Activated naive CD8-positive, alpha-beta T cell treated with anti-CD3 and anti-CD28 coated beads, Interleukin-2, amount 10 ng/mL, durations not matched to agents 7 days and 5 days (primary cell): ENCODE results near the gene ZNF784. TPM values are rescaled to one million over a fixed set of nuclear protein-coding genes. Genes with fewer than 3 reads are reported as not detected.

Experiments used
- ATAC-seq: fragments of 150-1000 bp; cut with Tn5 transposase; one replicate; pipeline ENCODE4 v1.10.0; 2021; ENCODE audit warnings: low read depth, moderate library complexity
- POLR2A ChIA-PET: fragments of 350-600 bp; sonication (Branson Sonifier 250); formaldehyde crosslinking; loops from one replicate; lab custom pipeline; 2021; ENCODE audit warnings: antibody characterized with exemption; lab: Charles Lee
- DNase-seq: peaks from one replicate; pipeline ENCODE4 v3.0.0; 2021
- H3K27ac Mint-ChIP-seq: one replicate; pipeline ENCODE4 v1.8.0; 2022; ENCODE audit warnings: mild to moderate bottlenecking, mixed read lengths
- H3K27me3 Mint-ChIP-seq: one replicate; pipeline ENCODE4 v1.8.0; 2022; ENCODE audit warnings: mild to moderate bottlenecking, moderate library complexity, mixed read lengths
- H3K36me3 Mint-ChIP-seq: one replicate; pipeline ENCODE4 v1.8.0; 2021; ENCODE audit warnings: mild to moderate bottlenecking, mixed read lengths
- H3K4me1 Mint-ChIP-seq: one replicate; pipeline ENCODE4 v1.8.0; 2021; ENCODE audit warnings: mixed read lengths
- H3K4me3 Mint-ChIP-seq: one replicate; pipeline ENCODE4 v1.8.0; 2022; ENCODE audit warnings: mild to moderate bottlenecking, moderate library complexity, mixed read lengths
- H3K9me3 Mint-ChIP-seq: one replicate; pipeline ENCODE4 v1.8.0; 2021; ENCODE audit warnings: mixed read lengths
- total RNA-seq, 2 experiments: library from RNA; stranded (reverse); gene quantifications; one replicate each; pipeline ENCODE4 v1.2.3, GENCODE V29; 2021

Gene ZNF784
- total RNA-seq, 2 experiments from 2014 or later, result 6.3 to 7.6 TPM

- Mint-ChIP-seq H3K36me3 (peaks cover 21% of the 10 kb centered on the region), H3K4me3 (peak overlapping the region; percentile 100), H3K4me1 (peaks cover 44% of the 10 kb centered on the region), H3K27ac (peak overlapping the region; percentile 100), H3K27me3 (no peaks in the 10 kb centered on the region), H3K9me3 (no peaks in the 10 kb centered on the region)
- ATAC-seq (no peak), DNase-seq (no peak)
- POLR2A ChIA-PET, result interaction anchor here (0.9 to 3.8 kb wide), 4 partner anchors 11 to 38 kb away, joined by 3 to 13 read pairs (median 4); partner anchors contain the start of genes FIZ1, U2AF2 and ZNF784
Observed at GRCh38 chr19:55636723-55637122, 12.4 kb upstream of the ZNF784 start.

- Mint-ChIP-seq H3K27me3 (peaks cover 3% of the 10 kb centered on the region), H3K36me3 (peaks cover 21% of the 10 kb centered on the region), H3K4me1 (peaks cover 45% of the 10 kb centered on the region), H3K4me3 (peak overlapping the region; percentile 100), H3K9me3 (no peaks in the 10 kb centered on the region), H3K27ac (peak overlapping the region; percentile 100)
- POLR2A ChIA-PET, result interaction anchor here (0.9 to 3.8 kb wide), 4 partner anchors 11 to 160 kb away, joined by 4 to 13 read pairs (median 12); partner anchors contain the start of genes CCDC106, FIZ1, ZNF628 and ZNF784
- ATAC-seq (no peak), DNase-seq (no peak)
Observed at GRCh38 chr19:55635856-55636440, 11.6 kb upstream of the ZNF784 start.

- peak overlapping the region; percentile 100 for H3K27ac Mint-ChIP-seq
- peaks cover 7% of the 10 kb centered on the region for H3K27me3 Mint-ChIP-seq
- peaks cover 43% of the 10 kb centered on the region for H3K4me1 Mint-ChIP-seq
- peaks cover 21% of the 10 kb centered on the region for H3K36me3 Mint-ChIP-seq
- H3K9me3 Mint-ChIP-seq, result no peaks in the 10 kb centered on the region
- DNase-seq, result no peak
- ATAC-seq, result no peak
- POLR2A ChIA-PET, result interaction anchor here (0.8 to 3.8 kb wide), 10 partner anchors 8 to 214 kb away, joined by 3 to 13 read pairs (median 7); partner anchors contain the start of genes CCDC106, FIZ1, ZNF581 and ZNF628
- peak overlapping the region; percentile 100 for H3K4me3 Mint-ChIP-seq
Observed at GRCh38 chr19:55635334-55635717, 11.0 kb upstream of the ZNF784 start.

DNA sequence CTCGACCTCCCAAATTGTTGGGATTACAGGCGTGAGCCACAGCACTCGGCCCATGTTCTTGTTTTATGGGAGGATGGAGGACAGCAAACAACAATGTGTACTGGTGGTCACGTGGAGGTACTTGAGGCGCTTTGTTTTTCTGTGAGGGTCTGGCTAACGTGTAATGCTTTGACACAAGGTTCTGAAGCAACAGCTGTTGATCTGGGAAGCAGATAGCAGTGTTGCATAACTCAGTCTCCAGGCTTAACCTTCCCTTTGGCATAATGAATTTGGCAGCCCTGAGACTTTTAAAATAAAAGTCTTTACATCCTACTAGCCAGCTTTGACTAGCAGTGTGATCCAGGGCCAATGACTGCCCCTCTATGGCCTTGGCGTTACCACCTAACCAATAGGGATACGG lies 9.5 kb upstream of the ZNF784 start:
- no peak for ATAC-seq

DNA sequence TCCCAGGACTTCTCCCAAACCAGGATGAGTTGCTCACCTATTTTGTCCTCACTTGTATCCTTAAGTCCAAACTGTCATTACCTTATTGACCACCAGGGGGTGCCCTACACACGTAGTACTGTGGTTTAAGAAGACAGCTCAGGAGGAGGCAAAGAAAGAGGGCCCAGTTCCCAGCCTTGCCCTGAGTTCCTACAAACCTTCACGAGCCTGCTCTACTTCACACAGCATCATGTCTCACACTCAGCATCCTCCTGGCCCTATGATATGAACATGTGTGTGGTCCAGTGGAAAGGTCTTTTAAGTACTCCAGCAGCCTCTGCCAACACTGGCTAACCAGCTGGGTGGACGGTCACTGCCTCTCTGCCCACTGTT lies 8.1 kb upstream of the ZNF784 start:
- ATAC-seq (peak; percentile 40), DNase-seq (no peak)
- H3K9me3 Mint-ChIP-seq, result no peaks in the 10 kb centered on the region
- H3K36me3 Mint-ChIP-seq, result peaks cover 13% of the 10 kb centered on the region
- H3K27ac Mint-ChIP-seq, result peak overlapping the region; percentile 5
- peaks cover 36% of the 10 kb centered on the region for H3K4me1 Mint-ChIP-seq
- no peak overlapping the region for H3K4me3 Mint-ChIP-seq
- H3K27me3 Mint-ChIP-seq, result peaks cover 23% of the 10 kb centered on the region
- POLR2A ChIA-PET, result interaction anchor here (0.6 to 2.0 kb wide), 8 partner anchors 10 to 657 kb away, joined by 3 to 7 read pairs (median 6); partner anchors contain the start of genes CCDC106 and ZNF581

More for the DNA sequence above, 9.5 kb upstream of the ZNF784 start:
- Mint-ChIP-seq H3K27ac (peak overlapping the region; percentile 100), H3K36me3 (peaks cover 18% of the 10 kb centered on the region), H3K27me3 (peaks cover 12% of the 10 kb centered on the region), H3K4me1 (peaks cover 37% of the 10 kb centered on the region), H3K9me3 (no peaks in the 10 kb centered on the region), H3K4me3 (no peak overlapping the region)
- DNase-seq, result no peak
- POLR2A ChIA-PET, result interaction anchor here (0.7 to 3.8 kb wide), 13 partner anchors 9 to 175 kb away, joined by 3 to 13 read pairs (median 7); partner anchors contain the start of genes CCDC106, ZNF581, ZNF628 and ZNF784

GRCh38 chr19:55626350-55626749 lies 2.0 kb upstream of the ZNF784 start:
- POLR2A ChIA-PET, result interaction anchor here (1.2 to 4.3 kb wide), 4 partner anchors 17 to 150 kb away, joined by 5 to 49 read pairs (median 21); partner anchors contain the start of genes FIZ1, ZNF524, ZNF628 and ZNF865

GRCh38 chr19:55625004-55625326 lies 599 bp upstream of the ZNF784 start:
- peak overlapping the region; percentile 99 for H3K4me3 Mint-ChIP-seq
- H3K9me3 Mint-ChIP-seq, result peaks cover 1% of the 10 kb centered on the region
- H3K27ac Mint-ChIP-seq, result peak overlapping the region; percentile 99
- no peaks in the 10 kb centered on the region for H3K36me3 Mint-ChIP-seq
- ATAC-seq (no peak), DNase-seq (no peak)
- H3K4me1 Mint-ChIP-seq, result peaks cover 49% of the 10 kb centered on the region
- H3K27me3 Mint-ChIP-seq, result peaks cover 17% of the 10 kb centered on the region
- POLR2A ChIA-PET, result interaction anchor here (0.7 to 4.3 kb wide), 16 partner anchors 8 to 465 kb away, joined by 3 to 49 read pairs (median 4); partner anchors contain the start of genes FIZ1, ISOC2, KMT5C and U2AF2

More at GRCh38 chr19:55626350-55626749, 2.0 kb upstream of the ZNF784 start:
- ATAC-seq (peak; percentile 62), DNase-seq (no peak)
- Mint-ChIP-seq H3K36me3 (no peaks in the 10 kb centered on the region), H3K4me3 (peak overlapping the region; percentile 74), H3K9me3 (peaks cover 1% of the 10 kb centered on the region), H3K27me3 (peaks cover 22% of the 10 kb centered on the region), H3K4me1 (peaks cover 37% of the 10 kb centered on the region), H3K27ac (peak overlapping the region; percentile 75)

GRCh38 chr19:55623561-55623960 lies 805 bp downstream of the ZNF784 start:
- Mint-ChIP-seq H3K9me3 (peaks cover 1% of the 10 kb centered on the region), H3K27me3 (peaks cover 12% of the 10 kb centered on the region), H3K4me1 (peaks cover 55% of the 10 kb centered on the region), H3K4me3 (peak overlapping the region; percentile 99), H3K27ac (peak overlapping the region; percentile 99), H3K36me3 (peaks cover 4% of the 10 kb centered on the region)
- DNase-seq (no peak), ATAC-seq (no peak)
- POLR2A ChIA-PET, result interaction anchor here (4.3 kb wide), 1 partner anchor 25 kb away, joined by 49 read pairs; the partner anchor contains the start of genes FIZ1 and ZNF524

- no peak for DNase-seq
- POLR2A ChIA-PET, result interaction anchor here (4.3 kb wide), 1 partner anchor 24 kb away, joined by 49 read pairs; the partner anchor contains the start of genes FIZ1 and ZNF524
- Mint-ChIP-seq H3K36me3 (peaks cover 4% of the 10 kb centered on the region), H3K9me3 (peaks cover 1% of the 10 kb centered on the region), H3K27ac (peak overlapping the region; percentile 99), H3K4me1 (peaks cover 55% of the 10 kb centered on the region), H3K27me3 (peaks cover 7% of the 10 kb centered on the region), H3K4me3 (no peak overlapping the region)
- ATAC-seq, result no peak
Observed at GRCh38 chr19:55623130-55623529, 1.2 kb downstream of the ZNF784 start.

DNA sequence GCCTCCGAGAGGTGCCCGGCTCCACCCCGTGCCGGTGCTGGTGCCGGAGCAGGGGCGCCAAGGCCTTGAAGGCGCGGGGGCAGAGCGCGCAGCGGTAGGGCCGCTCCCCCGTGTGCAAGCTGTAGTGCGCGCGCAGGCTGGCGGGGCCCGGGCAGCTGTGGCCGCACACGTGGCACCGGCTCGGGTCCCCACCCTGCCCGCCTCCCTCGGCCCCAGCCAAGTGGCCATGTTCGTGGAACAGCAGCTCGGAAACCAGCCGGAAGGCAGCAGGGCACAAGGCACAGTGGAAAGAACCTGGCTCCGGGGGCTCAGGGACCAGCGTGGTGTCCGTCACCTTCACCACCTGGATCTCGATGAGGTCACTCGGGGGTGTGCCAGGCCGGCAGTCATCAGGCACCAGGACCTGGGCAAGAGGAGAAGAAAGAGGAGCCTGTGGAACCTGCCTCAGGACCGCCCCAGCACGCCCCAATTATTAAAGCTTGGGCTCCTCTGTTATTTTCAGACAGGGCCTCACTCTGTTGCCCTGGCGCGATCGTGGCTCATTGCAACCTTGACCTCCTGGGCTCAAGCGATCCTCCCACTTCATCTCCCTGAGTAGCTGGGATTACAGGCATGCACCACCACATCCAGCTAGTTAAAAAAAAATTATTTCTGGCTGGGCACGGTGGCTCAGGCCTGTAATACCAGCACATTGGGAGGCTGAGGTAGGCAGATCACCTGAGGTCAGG lies 2.0 kb downstream of the ZNF784 start:
- Mint-ChIP-seq H3K36me3 (peaks cover 9% of the 10 kb centered on the region), H3K27ac (no peak overlapping the region), H3K27me3 (peaks cover 2% of the 10 kb centered on the region), H3K4me1 (peaks cover 50% of the 10 kb centered on the region), H3K9me3 (peaks cover 1% of the 10 kb centered on the region), H3K4me3 (no peak overlapping the region)
- POLR2A ChIA-PET, result no interaction called here
- no peak for DNase-seq
- no peak for ATAC-seq

DNA sequence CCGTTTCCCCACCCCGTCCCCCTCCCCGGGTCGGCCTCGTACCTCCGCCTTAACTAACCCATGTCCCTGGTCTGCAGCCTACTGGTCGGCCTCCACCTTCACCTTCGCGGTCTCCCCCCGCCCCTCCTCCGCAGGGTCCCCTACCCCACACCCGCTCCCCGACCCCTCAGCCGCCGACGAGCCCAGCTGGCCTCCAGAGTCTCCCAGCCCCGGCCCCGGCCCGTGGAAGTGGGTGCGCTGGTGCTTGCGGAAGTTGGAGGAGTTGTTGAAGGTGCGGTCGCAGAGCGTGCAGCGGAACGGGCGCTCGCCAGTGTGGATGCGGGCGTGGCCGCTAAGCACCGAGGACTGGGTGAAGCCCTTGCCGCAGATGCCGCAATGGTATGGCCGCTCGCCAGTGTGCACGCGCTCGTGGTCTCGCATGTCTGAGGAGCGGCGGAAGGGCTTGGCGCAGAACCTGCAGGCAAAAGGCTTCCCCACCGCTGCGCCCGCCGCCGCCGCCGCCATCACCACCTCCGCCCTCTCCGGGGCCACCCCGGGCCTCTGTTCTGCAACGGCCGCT lies 2.6 kb downstream of the ZNF784 start:
- H3K4me1 Mint-ChIP-seq, result peaks cover 44% of the 10 kb centered on the region
- H3K4me3 Mint-ChIP-seq, result no peak overlapping the region
- peaks cover 1% of the 10 kb centered on the region for H3K9me3 Mint-ChIP-seq
- H3K27ac Mint-ChIP-seq, result no peak overlapping the region
- DNase-seq (no peak), ATAC-seq (no peak)
- H3K27me3 Mint-ChIP-seq, result no peaks in the 10 kb centered on the region
- POLR2A ChIA-PET, result interaction anchor here (1.8 kb wide), 1 partner anchor 16 kb away, joined by 12 read pairs; the partner anchor contains the start of gene ZNF865
- H3K36me3 Mint-ChIP-seq, result peaks cover 14% of the 10 kb centered on the region

DNA sequence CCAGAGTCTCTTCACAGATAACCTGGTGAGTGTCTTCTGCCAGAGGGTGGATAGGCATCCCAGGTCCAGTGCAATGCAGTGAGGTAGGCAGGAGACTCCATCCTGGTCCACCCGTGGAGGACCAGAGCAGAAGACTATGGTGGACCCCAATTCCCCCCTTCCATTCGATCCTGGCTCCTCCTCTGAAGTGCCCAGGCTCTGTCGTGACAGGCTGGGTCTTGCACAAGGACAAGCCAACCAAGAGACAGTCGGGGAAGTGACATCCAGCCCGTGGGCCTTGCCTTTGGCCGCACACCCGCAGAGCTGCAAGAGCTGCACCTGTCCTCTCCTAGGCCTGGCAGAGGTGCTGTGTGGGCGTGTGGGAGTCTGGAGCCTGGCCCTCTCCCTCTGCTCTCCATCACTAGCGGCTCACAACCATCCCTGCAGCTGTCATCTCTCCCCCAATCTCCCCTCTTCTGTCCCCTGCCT lies 3.1 kb downstream of the ZNF784 start:
- ATAC-seq (no peak), DNase-seq (no peak)
- H3K27ac Mint-ChIP-seq, result peak overlapping the region; percentile 70
- peaks cover 17% of the 10 kb centered on the region for H3K36me3 Mint-ChIP-seq
- no peaks in the 10 kb centered on the region for H3K27me3 Mint-ChIP-seq
- H3K4me1 Mint-ChIP-seq, result peaks cover 39% of the 10 kb centered on the region
- POLR2A ChIA-PET, result interaction anchor here (1.0 to 1.8 kb wide), 2 partner anchors 12 to 15 kb away, joined by 5 to 12 read pairs; partner anchors contain the start of gene ZNF865
- H3K4me3 Mint-ChIP-seq, result no peak overlapping the region
- peaks cover 1% of the 10 kb centered on the region for H3K9me3 Mint-ChIP-seq
